ELF-1 (cell line): Measurements from ENCODE around the gene OXSR1.
"Not testable (repeated sequence)": the region's sequence is repeated elsewhere in the genome, so short reads cannot be mapped to it uniquely, and the experiment has no call there.

Source experiments
- DNase-seq: peaks from one replicate; pipeline ENCODE4 v3.0.0-alpha.2; 2016; ENCODE audit warnings: low read depth, low spot score

The OXSR1 gene

DNA sequence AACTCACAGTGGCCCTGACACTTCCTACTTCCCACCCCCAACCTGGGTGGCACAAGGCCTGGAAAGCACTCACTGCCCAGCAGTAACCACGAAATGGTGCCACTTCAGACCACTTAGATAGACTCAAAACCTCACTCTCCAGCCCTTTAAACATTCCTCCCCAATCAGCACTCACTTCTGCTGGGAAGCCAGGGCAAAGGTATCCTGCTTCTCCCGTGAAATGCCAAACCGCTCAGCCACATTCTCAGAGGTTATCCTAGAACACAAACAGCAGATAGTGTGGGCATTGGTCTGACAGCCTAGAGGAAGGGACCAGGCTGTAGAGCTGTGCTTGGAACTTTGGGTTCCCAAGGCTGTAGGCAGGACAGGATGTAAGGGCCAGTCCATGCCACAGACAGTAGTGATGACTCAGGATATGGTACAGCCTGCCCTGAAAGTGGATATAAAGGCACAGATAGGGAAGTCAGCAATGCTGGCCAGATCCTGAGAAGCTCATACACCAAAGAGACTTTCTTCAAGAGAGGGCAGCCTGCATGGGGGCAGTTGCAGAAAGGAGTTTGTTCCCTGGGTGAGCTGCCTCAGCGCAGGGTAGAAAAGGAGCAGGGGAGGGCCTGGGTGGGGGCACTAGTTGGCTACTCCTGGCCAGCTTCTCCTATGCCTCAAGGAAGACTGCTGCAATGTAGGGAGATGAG is 37.6 kb upstream of the OXSR1 start:
- DNase-seq: no peak

DNA sequence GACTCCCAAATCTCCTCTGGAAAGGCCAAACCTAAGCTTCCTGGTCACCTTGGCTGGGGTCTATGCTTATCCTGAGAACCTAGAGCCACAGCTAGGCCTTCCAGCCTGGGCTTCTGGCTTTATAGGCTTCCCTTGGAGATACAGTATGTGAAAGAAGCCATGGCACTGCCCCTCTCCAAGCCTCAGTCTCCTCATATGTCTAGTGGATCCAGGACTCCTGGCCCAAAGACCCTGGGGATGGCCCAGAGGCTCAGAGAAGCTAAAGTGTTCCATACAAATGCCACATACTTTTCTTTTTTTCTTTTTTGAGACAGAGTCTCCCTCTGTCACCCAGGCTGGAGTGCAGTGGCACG is 37.1 kb upstream of the OXSR1 start:
- no peak for DNase-seq

DNA sequence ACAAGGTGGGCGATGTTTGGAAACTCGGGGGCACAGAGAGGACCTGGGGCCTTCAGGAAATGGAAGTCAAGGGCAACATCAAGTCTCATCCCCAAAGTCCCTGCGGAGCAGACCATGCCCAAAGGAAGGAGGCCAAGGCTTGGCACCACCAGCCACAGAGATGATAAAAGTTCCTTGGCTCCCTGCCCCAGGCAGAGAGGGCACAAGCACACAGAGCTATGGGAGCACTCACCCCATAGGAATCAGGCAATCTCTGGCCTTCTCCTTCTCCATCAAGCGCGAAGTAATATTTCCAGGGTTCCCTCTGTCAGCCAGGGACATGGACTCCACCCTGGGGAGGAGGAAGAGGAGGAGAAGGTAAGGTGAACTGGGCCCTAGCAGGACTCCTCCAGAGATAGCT is 36.3 kb upstream of the OXSR1 start:
- no peak for DNase-seq

DNA sequence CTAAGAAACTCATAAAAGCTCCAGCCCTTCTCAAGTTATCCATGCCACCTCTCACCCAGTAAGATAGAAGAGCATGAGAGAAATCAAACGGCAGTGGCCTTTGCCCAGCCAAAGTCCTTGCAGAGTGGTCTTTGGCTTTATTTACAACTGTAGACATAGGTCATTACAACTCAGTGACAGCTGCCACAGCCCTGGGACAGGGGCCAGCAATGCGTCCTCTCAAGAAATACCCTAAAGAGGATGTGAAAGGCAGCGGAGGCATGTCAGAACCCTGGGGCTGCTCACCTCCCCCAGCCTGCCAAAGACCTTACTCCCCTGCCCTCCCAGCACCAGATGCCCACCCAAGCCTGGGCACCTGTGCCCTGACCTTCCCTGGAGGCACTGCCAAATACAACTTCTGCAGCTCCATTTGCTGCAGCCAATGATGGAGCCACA is 34.7 kb upstream of the OXSR1 start:
- DNase-seq: no peak

DNA sequence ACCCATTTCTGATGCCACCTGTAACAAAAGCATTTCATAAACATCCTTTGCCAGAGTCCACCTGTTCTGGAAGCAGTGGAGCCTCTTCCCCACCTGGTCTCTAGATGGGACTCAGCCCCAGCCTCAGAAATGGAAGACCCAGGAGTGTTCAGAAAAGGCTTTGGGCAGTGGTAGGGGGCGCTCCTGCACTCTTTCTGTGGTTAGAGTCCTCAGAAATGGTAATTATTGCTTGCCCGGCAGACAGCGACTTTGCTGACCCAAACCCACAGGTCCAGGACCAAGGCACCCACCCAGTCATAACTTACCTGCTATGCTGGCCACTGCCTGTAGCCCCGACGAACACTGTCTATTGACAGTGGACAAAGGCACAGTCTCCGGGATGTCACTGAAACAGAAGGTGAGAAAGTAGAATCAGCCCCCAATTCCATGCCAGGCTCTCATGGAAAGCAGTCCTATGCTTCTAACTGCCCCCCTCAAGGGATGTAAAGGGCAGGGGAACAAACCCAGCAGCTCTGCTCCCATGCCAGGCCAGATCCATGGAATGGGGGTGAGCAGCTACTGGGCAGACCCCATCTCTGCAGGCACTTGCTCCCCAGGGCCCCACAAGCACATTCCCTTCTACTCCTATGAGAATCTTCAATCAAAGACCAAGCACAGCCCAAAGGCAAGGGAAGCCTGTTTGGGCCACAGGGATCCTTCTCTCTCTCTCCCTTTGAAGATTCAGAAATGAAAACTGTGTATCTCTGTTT is 33.5 kb upstream of the OXSR1 start:
- peak; percentile 74 for DNase-seq

DNA sequence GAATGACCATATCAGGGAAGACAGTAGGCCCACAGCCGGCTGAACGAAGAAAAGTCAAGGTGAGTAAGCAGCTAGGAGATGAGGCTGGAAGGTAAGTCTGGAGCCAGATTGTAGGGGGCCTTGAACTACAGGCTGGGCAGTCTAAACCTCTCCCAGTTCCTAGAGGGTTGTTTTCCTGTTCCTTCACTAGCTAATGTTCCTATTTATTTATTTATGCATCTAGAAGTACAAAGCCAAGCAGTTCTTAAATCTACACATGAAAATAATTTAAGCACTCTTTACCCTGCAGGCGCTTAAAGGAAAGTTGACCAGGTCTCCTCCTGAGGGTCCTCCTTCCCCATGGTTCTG is 32.2 kb upstream of the OXSR1 start:
- no peak for DNase-seq

DNA sequence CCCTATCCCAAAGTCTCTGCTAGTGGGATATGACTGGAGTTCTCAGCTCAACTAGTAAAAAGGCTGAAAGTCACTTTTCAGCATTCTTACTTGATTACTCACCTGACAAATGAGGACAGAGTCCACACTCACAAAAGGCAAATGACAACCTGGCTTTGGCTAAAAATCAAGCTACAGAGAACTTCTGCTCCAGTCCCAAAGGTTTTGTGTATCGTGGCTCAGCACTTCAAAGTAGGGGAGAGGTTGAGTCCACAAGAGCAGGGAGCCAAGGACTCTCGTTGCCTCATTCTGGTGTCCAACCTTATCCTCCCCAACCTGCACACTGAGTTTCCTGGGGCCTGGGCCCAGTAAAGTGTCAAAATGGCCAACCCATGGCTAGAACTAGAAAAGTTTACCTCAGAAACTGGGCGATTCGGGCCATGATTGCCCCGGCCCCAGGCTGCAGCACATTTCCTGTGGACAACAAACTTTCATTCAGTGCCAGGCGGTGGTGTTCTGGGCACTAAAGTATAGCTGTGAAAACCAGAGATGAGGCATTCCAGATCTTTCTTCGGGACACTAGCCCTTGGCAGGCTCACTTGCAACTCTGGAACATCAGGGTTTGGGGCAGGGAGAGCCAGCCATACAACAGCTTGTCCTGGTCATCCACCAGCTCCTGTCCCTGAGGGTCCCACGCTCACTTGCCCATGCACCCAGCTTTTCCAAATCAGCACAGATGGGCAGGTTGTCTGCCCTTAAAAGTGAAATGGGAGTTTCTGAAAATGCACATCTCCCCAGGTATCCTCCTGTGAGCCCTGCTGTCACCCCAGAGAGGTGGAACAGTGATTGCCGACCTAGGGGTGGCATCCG is 31.6 kb upstream of the OXSR1 start:
- no peak for DNase-seq

DNA sequence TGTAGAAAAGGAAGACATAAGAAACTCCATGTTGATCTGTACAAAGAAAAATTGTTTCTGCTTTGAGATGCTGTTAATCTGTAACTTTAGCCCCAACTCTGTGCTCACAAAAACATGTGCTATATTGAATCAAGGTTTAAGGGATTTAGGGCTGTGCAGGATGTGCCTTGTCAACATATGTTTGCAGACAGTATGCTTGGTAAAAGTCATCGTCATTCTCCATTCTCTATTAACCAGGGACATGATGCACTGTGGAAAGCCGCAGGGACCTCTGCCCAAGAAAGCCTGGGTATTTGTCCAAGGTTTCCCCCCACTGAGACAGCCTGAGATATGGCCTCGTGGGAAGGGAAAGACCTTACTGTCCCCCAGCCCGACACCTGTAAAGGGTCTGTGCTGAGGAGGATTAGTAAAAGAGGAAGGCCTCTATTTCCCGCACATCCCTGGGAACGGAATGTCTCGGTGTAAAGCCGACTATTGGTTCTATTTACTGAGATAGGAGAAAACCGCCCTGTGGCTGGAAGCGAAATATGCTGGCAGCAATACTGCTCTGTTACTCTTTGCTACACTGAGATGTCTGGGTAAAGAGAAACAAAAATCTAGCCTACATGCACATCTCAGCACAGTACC is 30.7 kb upstream of the OXSR1 start:
- DNase-seq: not testable (repeated sequence)

DNA sequence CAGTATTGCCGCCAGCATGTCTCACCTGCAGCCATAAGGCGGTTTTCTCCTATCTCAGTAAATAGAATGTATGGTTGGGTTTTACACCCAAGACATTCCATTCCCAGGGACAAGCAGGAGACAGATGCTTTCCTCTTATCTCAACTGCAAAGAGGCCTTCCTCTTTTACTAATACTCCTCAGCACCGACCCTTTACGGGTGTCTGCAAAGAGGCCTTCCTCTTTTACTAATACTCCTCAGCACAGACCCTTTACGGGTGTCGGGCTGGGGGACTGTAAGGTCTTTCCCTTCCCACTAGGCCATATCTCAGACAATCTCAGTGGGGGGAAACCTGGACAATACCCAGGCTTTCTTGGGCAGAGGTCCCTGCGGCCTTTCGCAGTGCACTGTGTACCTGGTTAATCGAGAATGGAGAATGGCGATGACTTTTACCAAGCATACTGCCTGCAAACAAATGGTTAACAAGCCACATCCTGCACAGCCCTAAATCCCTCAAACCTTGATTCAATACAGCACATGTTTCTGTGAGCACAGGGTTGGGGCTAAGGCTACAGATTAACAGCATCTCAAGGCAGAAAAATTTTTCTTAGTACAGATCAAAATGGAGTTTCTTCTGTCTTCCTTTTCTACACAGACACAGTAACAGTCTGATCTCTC is 29.6 kb upstream of the OXSR1 start:
- DNase-seq: not testable (repeated sequence)

DNA sequence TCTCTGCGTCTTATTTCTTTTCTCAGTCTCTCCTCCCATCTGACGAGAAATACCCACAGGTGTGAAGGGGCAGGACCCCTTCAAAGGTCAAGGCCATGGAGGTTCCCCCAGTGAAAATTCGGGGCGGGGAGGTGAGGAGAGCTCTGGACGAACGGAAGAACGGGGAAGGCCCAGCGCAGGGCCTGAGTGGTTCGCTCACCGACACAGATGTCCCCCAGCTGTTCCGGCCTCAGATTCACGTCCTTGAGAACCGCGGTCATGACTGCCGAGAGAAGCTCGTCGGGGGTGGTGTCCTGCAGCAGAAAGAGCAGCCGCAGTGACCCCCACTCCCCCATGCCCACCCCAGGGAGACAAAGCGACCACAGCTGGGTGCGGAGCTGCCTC is 29.0 kb upstream of the OXSR1 start:
- DNase-seq: no peak

DNA sequence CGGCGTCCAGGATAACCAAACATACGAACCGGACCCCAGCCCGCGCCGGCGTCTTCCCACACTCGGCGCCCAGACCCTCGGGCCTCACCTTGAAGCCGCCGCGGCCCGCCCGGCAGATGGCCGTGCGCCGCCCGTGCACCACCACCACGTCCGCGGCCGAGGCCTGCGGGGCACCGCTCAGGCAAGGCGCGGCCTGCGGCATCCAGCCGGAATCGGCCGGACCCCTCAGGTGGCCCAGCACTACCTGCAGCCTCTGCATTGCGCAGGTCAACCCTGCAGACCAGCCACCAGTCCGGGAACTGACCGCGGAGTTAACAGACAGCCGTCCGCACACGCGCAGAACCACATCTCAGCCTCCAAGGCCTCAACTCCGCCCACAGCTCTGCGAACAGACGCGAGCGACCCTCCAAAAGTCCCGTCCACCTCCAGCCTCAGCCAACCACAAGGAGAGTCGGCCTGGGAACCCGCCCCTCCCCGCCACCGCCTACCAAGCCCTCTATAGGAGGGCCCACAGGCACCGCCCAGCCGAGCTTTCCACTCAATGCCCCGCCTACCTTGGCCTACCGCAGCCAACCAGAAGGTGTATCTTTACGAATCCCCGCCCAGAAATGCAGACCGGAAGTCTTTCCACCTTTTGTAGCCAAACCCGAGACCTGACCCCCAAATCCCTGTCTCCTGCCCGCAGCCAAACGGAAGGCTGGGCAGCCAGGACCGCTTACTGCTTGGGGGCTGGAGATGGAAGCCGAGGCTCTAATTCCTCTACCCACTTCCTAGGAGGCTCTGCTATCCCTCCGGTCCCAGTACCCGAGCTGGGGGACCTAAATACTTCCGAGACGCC is 28.3 kb upstream of the OXSR1 start, which contains the start of gene ACAA1:
Gene ACAA1, minus strand, starts transcription at position 351 of the 838 bp plus-strand sequence. Its CDS starts 92 bp downstream, at position 259.
- DNase-seq: peak; percentile 100

DNA sequence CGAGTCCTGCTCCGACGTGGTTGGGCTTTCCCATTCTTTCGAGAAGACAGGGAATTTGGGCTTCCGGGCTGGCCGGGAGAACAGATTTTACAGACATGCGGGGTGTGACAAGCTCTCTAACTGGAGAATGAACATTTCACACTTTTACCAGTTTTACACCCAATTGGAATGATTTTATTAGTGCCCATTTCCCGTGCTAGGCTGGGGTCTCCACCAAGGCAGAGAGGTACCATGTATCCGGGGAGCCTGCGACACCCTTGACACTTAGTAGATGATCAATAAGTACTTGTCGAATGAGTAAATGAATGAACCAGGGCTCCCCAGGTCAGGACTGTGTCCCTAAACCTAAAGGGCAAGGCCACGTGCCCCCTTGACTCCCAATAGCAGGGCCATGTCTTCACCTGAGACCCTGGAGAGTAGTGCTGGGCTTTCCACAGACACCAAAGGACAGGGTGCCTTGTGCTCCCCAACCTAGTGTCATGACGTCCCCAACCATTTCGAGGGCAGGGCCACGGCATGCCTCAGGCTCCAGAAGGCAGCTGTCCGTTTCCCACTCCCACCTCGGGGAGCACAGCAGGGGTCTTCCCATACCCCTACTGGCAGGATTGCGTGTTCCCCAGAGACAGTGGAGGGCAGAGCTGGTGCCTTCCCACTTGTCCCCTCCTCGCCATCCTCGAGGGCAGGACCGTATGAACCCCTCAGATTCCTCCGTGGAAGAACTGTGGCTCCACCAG is 27.6 kb upstream of the OXSR1 start:
- DNase-seq: peak; percentile 55

DNA sequence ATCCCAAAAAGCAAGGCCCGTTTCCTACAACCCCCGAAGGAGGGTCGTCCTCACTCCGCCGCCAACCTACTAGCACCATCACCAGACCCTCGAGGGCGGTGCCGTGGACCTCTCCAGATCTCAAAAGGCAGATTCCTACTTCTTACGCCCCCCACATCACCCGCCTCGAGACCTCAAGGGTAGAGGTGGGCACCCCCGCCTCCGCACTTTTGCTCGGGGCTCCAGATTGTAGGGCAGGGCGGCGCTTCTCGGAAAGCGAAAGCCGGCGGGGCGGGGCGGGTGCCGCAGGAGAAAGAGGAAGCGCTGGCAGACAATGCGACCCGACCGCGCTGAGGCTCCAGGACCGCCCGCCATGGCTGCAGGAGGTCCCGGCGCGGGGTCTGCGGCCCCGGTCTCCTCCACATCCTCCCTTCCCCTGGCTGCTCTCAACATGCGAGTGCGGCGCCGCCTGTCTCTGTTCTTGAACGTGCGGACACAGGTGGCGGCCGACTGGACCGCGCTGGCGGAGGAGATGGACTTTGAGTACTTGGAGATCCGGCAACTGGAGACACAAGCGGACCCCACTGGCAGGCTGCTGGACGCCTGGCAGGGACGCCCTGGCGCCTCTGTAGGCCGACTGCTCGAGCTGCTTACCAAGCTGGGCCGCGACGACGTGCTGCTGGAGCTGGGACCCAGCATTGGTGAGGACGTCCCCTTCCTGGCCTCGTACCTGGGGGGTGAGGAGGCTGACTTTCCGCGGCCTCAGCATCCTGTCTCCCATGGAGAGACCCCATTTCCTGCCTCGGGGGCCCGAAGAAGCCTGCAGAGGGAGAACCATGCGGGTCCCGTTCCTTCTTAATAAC is 26.8 kb upstream of the OXSR1 start, which contains the start of gene MYD88:
Gene MYD88, plus strand, starts transcription at position 313 of the 842 bp plus-strand sequence. Its CDS starts 40 bp downstream, at position 353.
- peak; percentile 82 for DNase-seq

DNA sequence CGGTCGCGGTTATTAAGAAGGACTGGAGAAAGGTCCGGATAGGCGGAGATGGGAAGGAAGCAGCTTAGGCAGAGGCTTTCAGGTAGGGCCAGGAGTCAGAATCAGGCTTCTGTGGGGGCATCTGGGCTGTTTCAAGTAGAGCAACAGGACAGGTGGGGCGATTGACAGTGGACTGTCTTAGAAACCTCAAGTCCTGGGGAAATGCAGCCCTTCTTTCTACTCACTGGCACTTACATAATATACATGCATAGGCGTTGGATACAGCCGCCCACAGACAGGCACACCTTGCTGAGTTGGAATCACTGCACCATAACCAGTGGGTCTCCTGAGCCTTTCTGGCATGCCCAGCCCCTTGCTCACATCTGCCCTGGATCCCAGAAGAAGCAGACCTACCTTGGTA is 26.1 kb upstream of the OXSR1 start:
- DNase-seq: no peak

DNA sequence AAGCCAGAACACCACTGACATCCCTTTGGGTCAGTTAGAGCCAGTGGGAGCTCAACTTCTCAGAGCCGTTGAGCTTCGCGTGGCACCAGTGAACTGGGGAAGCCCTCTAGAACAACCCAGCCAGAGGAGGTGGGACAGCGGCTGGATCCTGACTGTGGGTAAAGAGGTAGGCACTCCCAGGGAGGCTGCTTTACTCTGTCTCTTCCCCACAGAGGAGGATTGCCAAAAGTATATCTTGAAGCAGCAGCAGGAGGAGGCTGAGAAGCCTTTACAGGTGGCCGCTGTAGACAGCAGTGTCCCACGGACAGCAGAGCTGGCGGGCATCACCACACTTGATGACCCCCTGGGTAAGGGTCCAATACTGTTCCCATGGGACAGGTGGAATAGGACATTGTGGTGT is 25.7 kb upstream of the OXSR1 start:
- DNase-seq: no peak

DNA sequence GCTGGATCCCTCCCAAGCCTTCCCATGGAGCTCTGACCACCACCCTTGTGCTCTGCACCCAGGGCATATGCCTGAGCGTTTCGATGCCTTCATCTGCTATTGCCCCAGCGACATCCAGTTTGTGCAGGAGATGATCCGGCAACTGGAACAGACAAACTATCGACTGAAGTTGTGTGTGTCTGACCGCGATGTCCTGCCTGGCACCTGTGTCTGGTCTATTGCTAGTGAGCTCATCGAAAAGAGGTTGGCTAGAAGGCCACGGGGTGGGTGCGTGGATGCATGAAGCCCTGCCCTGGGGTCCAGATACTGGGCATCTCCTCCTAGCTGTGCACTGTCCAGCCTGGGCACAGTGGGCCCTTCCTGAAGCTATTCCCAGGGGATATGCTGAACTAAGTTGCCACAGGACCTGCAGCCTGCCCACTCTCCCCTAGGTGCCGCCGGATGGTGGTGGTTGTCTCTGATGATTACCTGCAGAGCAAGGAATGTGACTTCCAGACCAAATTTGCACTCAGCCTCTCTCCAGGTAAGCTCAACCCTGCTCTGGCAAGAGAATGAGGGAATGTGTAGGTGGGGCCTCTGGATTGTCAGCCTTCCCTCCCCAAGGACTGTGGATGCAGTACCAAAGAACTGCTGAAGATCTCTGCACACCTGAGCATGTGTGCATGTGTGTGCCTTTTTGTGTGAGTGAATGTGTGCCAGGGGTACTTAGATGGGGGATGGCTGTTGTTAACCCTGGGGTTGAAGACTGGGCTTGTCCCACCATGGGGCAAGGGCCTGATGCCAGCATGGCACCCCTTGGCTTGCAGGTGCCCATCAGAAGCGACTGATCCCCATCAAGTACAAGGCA is 24.8 kb upstream of the OXSR1 start:
- DNase-seq: no peak

DNA sequence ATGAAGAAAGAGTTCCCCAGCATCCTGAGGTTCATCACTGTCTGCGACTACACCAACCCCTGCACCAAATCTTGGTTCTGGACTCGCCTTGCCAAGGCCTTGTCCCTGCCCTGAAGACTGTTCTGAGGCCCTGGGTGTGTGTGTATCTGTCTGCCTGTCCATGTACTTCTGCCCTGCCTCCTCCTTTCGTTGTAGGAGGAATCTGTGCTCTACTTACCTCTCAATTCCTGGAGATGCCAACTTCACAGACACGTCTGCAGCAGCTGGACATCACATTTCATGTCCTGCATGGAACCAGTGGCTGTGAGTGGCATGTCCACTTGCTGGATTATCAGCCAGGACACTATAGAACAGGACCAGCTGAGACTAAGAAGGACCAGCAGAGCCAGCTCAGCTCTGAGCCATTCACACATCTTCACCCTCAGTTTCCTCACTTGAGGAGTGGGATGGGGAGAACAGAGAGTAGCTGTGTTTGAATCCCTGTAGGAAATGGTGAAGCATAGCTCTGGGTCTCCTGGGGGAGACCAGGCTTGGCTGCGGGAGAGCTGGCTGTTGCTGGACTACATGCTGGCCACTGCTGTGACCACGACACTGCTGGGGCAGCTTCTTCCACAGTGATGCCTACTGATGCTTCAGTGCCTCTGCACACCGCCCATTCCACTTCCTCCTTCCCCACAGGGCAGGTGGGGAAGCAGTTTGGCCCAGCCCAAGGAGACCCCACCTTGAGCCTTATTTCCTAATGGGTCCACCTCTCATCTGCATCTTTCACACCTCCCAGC is 24.0 kb upstream of the OXSR1 start:
- DNase-seq: no peak
